B cell (primary cell): Measurements from ENCODE around the gene RNPEP. TPM values are rescaled to one million over a fixed set of nuclear protein-coding genes. Genes with fewer than 3 reads are reported as not detected.

Source experiments
- ATAC-seq: fragments of 200-7000 bp; cut with Tn5 transposase; one replicate; pipeline ENCODE4 v1.10.0; 2021; ENCODE audit warnings: low read depth, mild to moderate bottlenecking, moderate number of reproducible peaks, moderate library complexity
- CTCF ChIA-PET: fragments of 350-600 bp; sonication (Branson Sonifier 250); formaldehyde crosslinking; loops from one replicate; lab custom pipeline; 2021; ENCODE audit warnings: antibody characterized with exemption, inconsistent platforms; lab: Charles Lee
- POLR2A ChIA-PET: fragments of 350-600 bp; sonication (Branson Sonifier 250); formaldehyde crosslinking; loops from one replicate; lab custom pipeline; 2021; ENCODE audit warnings: antibody characterized with exemption; lab: Charles Lee
- DNase-seq: peaks from one replicate; pipeline ENCODE4 v3.0.0; 2013
- H2AFZ ChIP-seq: 2 replicates; pipeline ENCODE4 v1.6.1; 2012; ENCODE audit warnings: mild to moderate bottlenecking, low read depth, low read length; ENCODE audit not compliant: insufficient read depth, poor library complexity, severe bottlenecking
- H3K27ac ChIP-seq, 2 donors: 1 replicate in 1 of 2; 2 replicates in 1 of 2; pipeline ENCODE4 v1.5.1; 2012 to 2013; ENCODE audit warnings: low read length in 2 of 2, mild to moderate bottlenecking in 2 of 2, moderate library complexity in 1 of 2
- H3K27me3 ChIP-seq, 4 experiments: fragments of 200-600 bp in 1 of 4; sonication (generic) in 1 of 4; replicated peaks in 1 of 4; 1 replicate in 2 of 4; 2 replicates in 2 of 4; pipeline versions ENCODE4 v1.6.1 to v1.7.0; 2013 to 2016; ENCODE audit warnings: low read length in 3 of 4, mild to moderate bottlenecking in 2 of 4, mixed read lengths in 1 of 4, moderate library complexity in 1 of 4; ENCODE audit not compliant: insufficient read depth in 4 of 4, control insufficient read depth in 3 of 4; ENCODE audit errors: control extremely low read depth in 1 of 4
- H3K36me3 ChIP-seq, 2 experiments: replicated peaks in 1 of 2; 1 replicate in 1 of 2; 2 replicates in 1 of 2; pipeline versions ENCODE4 v1.6.1 to v1.7.1; 2013; ENCODE audit warnings: low read length in 1 of 2; ENCODE audit not compliant: insufficient read depth in 2 of 2, control insufficient read depth in 1 of 2; ENCODE audit errors: control extremely low read depth in 1 of 2, extremely low read depth in 1 of 2
- H3K4me1 ChIP-seq, 2 donors: fragments of 200-600 bp in 1 of 2; sonication (generic) in 1 of 2; 1 replicate in 1 of 2; 2 replicates in 1 of 2; pipeline versions ENCODE4 v1.5.1 to v1.6.1; 2013 to 2017; ENCODE audit warnings: low read length in 2 of 2; ENCODE audit not compliant: control insufficient read depth in 2 of 2, insufficient read depth in 2 of 2
- H3K4me2 ChIP-seq: replicated peaks from 2 replicates; pipeline ENCODE3; 2012; ENCODE audit warnings: mild to moderate bottlenecking, low read depth, low read length; ENCODE audit not compliant: poor library complexity, severe bottlenecking
- H3K4me3 ChIP-seq, 5 experiments: fragments of 200-600 bp in 1 of 5; sonication (generic) in 1 of 5; 1 replicate in 3 of 5; 2 replicates in 2 of 5; pipeline versions ENCODE4 v1.5.1 to v1.7.0; 2011 to 2016; ENCODE audit warnings: low read length in 4 of 5, mild to moderate bottlenecking in 4 of 5, low read depth in 2 of 5, control low read depth in 1 of 5, moderate library complexity in 1 of 5; ENCODE audit not compliant: insufficient read depth in 1 of 5; ENCODE audit errors: control extremely low read depth in 1 of 5, extremely low read depth in 1 of 5
- H3K79me2 ChIP-seq: fragments of 200-600 bp; sonication (generic); one replicate; pipeline ENCODE4 v1.6.0; 2016; ENCODE audit warnings: low read length; ENCODE audit not compliant: control insufficient read depth, insufficient read depth
- H3K9ac ChIP-seq: fragments of 200-600 bp; sonication (generic); 2 replicates; pipeline ENCODE4 v1.6.1; 2017; ENCODE audit warnings: mild to moderate bottlenecking, low read length, moderate library complexity
- H3K9me3 ChIP-seq, 3 donors: one replicate each; pipeline versions ENCODE4 v1.6.1 to v1.7.1; 2013; ENCODE audit warnings: low read length in 2 of 3; ENCODE audit not compliant: control insufficient read depth in 2 of 3, insufficient read depth in 1 of 3; ENCODE audit errors: control extremely low read depth in 1 of 3
- H4K20me1 ChIP-seq: 2 replicates; pipeline ENCODE4 v1.6.0; 2012; ENCODE audit warnings: mild to moderate bottlenecking, low read length; ENCODE audit not compliant: insufficient read depth, control insufficient read depth, poor library complexity, severe bottlenecking
- H3K27ac Mint-ChIP-seq: one replicate; pipeline ENCODE4 v1.8.0; 2021; ENCODE audit warnings: mixed read lengths
- H3K27me3 Mint-ChIP-seq: one replicate; pipeline ENCODE4 v1.8.0; 2021; ENCODE audit warnings: mixed read lengths
- H3K4me1 Mint-ChIP-seq: one replicate; pipeline ENCODE4 v1.8.0; 2021; ENCODE audit warnings: mixed read lengths
- H3K4me3 Mint-ChIP-seq: one replicate; pipeline ENCODE4 v1.8.0; 2021; ENCODE audit warnings: mixed read lengths
- H3K9me3 Mint-ChIP-seq: one replicate; pipeline ENCODE4 v1.8.0; 2022; ENCODE audit warnings: mixed read lengths; ENCODE audit not compliant: insufficient read depth
- CTCF ChIP-seq: fragments of 200-600 bp; IDR thresholded peaks from one replicate; pipeline ENCODE4 v1.8.0; 2022; ENCODE audit warnings: antibody characterized with exemption, mild to moderate bottlenecking
- EZH2 ChIP-seq: IDR thresholded peaks from 2 replicates; pipeline ENCODE4 v1.6.1; 2012; ENCODE audit warnings: borderline replicate concordance, low read depth, mild to moderate bottlenecking, moderate library complexity, low read length; ENCODE audit not compliant: insufficient read depth, poor library complexity, severe bottlenecking
- WGBS: methylation state at CpG from one replicate; pipeline ENCODE4 v1.1.5; 2013; ENCODE audit warnings: missing lambda C conversion rate; ENCODE audit not compliant: insufficient coverage; 5-methylcytosine and 5-hydroxymethylcytosine counted together
- intact Hi-C: fragments of 100-400 bp; cut with micrococcal nuclease; formaldehyde crosslinking; loops from one replicate; pipeline ENCODE4 v1.10.0; 2022
- polyA plus RNA-seq: library from polyadenylated mRNA; depleted of rRNA; stranded (reverse); fragments of >200 nt; gene quantifications from 2 replicates; pipeline ENCODE4 v1.2.3, GENCODE V29; 2012
- total RNA-seq, 2 donors: library from RNA; stranded (reverse); fragments of 120-200 nt in 1 of 2; gene quantifications; 1 replicate in 1 of 2; 2 replicates in 1 of 2; pipeline versions ENCODE4 v1.2.3 to v1.2.4, GENCODE V29; 2013 to 2022

The RNPEP gene
- total and polyA plus RNA-seq, 2 donors (not counting 1 experiment from before 2014, with no cell fraction given) = 28.9 to 42.9 TPM

- ChIA-PET POLR2A (no interaction called here), CTCF (interaction anchor here (0.6 to 2.1 kb wide), 2 partner anchors 15 to 16 kb away, joined by 4 read pairs; no protein-coding TSS in a partner anchor)
- Histone ChIP-seq H3K36me3 (no peaks in the 10 kb centered on the region), H3K4me1 (no peaks in the 10 kb centered on the region), H2AFZ (no peak overlapping the region), H3K27me3 (no peaks in the 10 kb centered on the region), H3K4me2 (no peak overlapping the region), H3K27ac (no peak overlapping the region), H3K9ac (no peak overlapping the region), H3K4me3 (no peak overlapping the region), H3K79me2 (no peaks in the 10 kb centered on the region), H3K9me3 (no peaks in the 10 kb centered on the region), H4K20me1 (no peaks in the 10 kb centered on the region)
- ATAC-seq (no peak), DNase-seq (no peak)
- 100% methylated on average over 1 of the region's 3 CpGs for WGBS
- no peak overlapping the region for H3K27ac Mint-ChIP-seq
- H3K27me3 Mint-ChIP-seq = peaks cover 10% of the 10 kb centered on the region
- H3K4me1 Mint-ChIP-seq = no peaks in the 10 kb centered on the region
- no peak for TF ChIP-seq EZH2
- no peak for TF ChIP-seq CTCF
- no peak overlapping the region for H3K4me3 Mint-ChIP-seq
- H3K9me3 Mint-ChIP-seq = no peaks in the 10 kb centered on the region
- intact Hi-C loops = no loop called here
These were observed 33.2 kb downstream of the RNPEP start for GRCh38 chr1:202015662-202015937.

GRCh38 chr1:202016022-202016810, 33.8 kb downstream of the RNPEP start:
- intact Hi-C loops = no loop called here

More at GRCh38 chr1:202016022-202016810, 33.8 kb downstream of the RNPEP start:
- Histone ChIP-seq H3K9ac (no peak overlapping the region), H3K4me1 (no peaks in the 10 kb centered on the region), H3K9me3 (no peaks in the 10 kb centered on the region), H3K27me3 (no peaks in the 10 kb centered on the region), H4K20me1 (no peaks in the 10 kb centered on the region), H3K36me3 (no peaks in the 10 kb centered on the region), H2AFZ (no peak overlapping the region), H3K4me3 (no peak overlapping the region), H3K4me2 (no peak overlapping the region), H3K79me2 (no peaks in the 10 kb centered on the region), H3K27ac (no peak overlapping the region)
- no peak overlapping the region for H3K27ac Mint-ChIP-seq
- 76% methylated on average over 7 of the region's 9 CpGs for WGBS
- ATAC-seq = no peak
- H3K4me3 Mint-ChIP-seq = no peak overlapping the region
- peaks cover 10% of the 10 kb centered on the region for H3K27me3 Mint-ChIP-seq
- no peaks in the 10 kb centered on the region for H3K4me1 Mint-ChIP-seq
- DNase-seq = no peak
- TF ChIP-seq CTCF (no peak), EZH2 (no peak)
- CTCF ChIA-PET = interaction anchor here (0.6 to 2.1 kb wide), 3 partner anchors 15 to 43 kb away, joined by 3 to 4 read pairs (median 4); no protein-coding TSS in a partner anchor
- POLR2A ChIA-PET = no interaction called here
- no peaks in the 10 kb centered on the region for H3K9me3 Mint-ChIP-seq
